Stomach (tissue), 9 donors: ENCODE data around the gene PCK2. TPM values are rescaled to one million over a fixed set of nuclear protein-coding genes. Genes with fewer than 3 reads are reported as not detected.

Source experiments
- DNase-seq, 2 donors: peaks; one replicate each; pipeline versions ENCODE4 v3.0.0 to v3.0.0-alpha.2; 2013 to 2019
- H3K27ac ChIP-seq, 5 donors: fragments of 200-600 bp in 4 of 5; sonication (generic) in 4 of 5; one replicate each; pipeline ENCODE4 v1.5.1; 2013 to 2019; ENCODE audit warnings: mild to moderate bottlenecking in 1 of 5, moderate library complexity in 1 of 5
- H3K27me3 ChIP-seq, 3 donors: fragments of 200-600 bp; sonication (generic); one replicate each; pipeline ENCODE4 v1.5.1; 2017 to 2019; ENCODE audit warnings: mixed run types in 1 of 3
- H3K36me3 ChIP-seq, 4 donors: fragments of 200-600 bp; sonication (generic); 1 replicate in 3 of 4; 2 replicates in 1 of 4; pipeline ENCODE4 v1.5.1; 2016 to 2019
- H3K4me1 ChIP-seq, 4 donors: fragments of 200-600 bp; sonication (generic); one replicate each; pipeline ENCODE4 v1.5.1; 2016 to 2019
- H3K4me3 ChIP-seq, 4 donors: fragments of 200-600 bp; sonication (generic) in 3 of 4; one replicate each; pipeline ENCODE4 v1.5.1; 2016 to 2019; ENCODE audit warnings: mild to moderate bottlenecking in 1 of 4
- H3K9me3 ChIP-seq, 4 donors: fragments of 200-600 bp; sonication (generic); one replicate each; pipeline ENCODE4 v1.5.1; 2016 to 2019
- EP300 ChIP-seq: sonication (generic); formaldehyde crosslinking; IDR thresholded peaks from one replicate; pipeline ENCODE4 v1.6.1; 2017; ENCODE audit warnings: antibody characterized with exemption
- POLR2A ChIP-seq, 4 donors: fragments of 450-650 bp; IDR thresholded peaks; one replicate each; pipeline ENCODE4 v1.6.1; 2016; ENCODE audit warnings: antibody characterized with exemption in 4 of 4, control low read depth in 2 of 4, mild to moderate bottlenecking in 1 of 4, moderate library complexity in 1 of 4
- POLR2AphosphoS5 ChIP-seq, 3 donors: sonication (generic); formaldehyde crosslinking; IDR thresholded peaks; one replicate each; pipeline ENCODE4 v1.6.1; 2016; ENCODE audit warnings: antibody characterized with exemption in 3 of 3
- WGBS, 5 donors: extraction: QIAGEN DNeasy Blood & Tissue Kit in 3 of 5; methylation state at CpG; one replicate each; pipeline versions ENCODE4 v1.1.5 to v1.1.7; 2013 to 2018; 5-methylcytosine and 5-hydroxymethylcytosine counted together
- intact Hi-C: fragments of 100-400 bp; cut with DNase I; formaldehyde crosslinking; loops from one replicate; pipeline ENCODE4 v1.15.1; 2023; ENCODE audit warnings: low total_unique reads
- polyA plus RNA-seq, 3 donors: library from polyadenylated mRNA; stranded (reverse); fragments of 200-250 nt; gene quantifications; one replicate each; pipeline ENCODE4 v1.2.3, GENCODE V29; 2013
- total RNA-seq, 5 donors: library from RNA; depleted of rRNA; stranded (reverse); fragments of >200 nt; gene quantifications; one replicate each; pipeline versions ENCODE4 v1.1.0 to v1.2.3, GENCODE V29; 2014 to 2016
- TF ChIP-seq, protein P1 (sequence below), 7 experiments: fragments of 450-650 bp in 4 of 7; fragments of 200-600 bp in 3 of 7; sonication (generic) in 3 of 7; IDR thresholded peaks; one replicate each; pipeline ENCODE4 v1.5.1; 2016 to 2019; ENCODE audit warnings: antibody characterized with exemption in 7 of 7, control low read depth in 2 of 7, mild to moderate bottlenecking in 1 of 7
- donor health status: healthy with polysubstance abuse.
- donor health status: Bipolar disorder and iron deficiency.
- donor health status: healthy.

PCK2 gene
- total and polyA plus RNA-seq, 8 donors = 2.3 to 168 (median 14.6) TPM

- Histone ChIP-seq H3K27me3 (peaks cover 0 to 17% (median 0%) of the 10 kb centered on the region in 3 donors), H3K36me3 (no peaks in the 10 kb centered on the region), H3K9me3 (no peaks in the 10 kb centered on the region), H3K4me3 (no peak overlapping the region), H3K27ac (no peak overlapping the region), H3K4me1 (peaks cover 6 to 28% (median 25%) of the 10 kb centered on the region in 4 donors)
- intact Hi-C loops = no loop called here
- no peak for DNase-seq
- TF ChIP-seq, protein P1, sequence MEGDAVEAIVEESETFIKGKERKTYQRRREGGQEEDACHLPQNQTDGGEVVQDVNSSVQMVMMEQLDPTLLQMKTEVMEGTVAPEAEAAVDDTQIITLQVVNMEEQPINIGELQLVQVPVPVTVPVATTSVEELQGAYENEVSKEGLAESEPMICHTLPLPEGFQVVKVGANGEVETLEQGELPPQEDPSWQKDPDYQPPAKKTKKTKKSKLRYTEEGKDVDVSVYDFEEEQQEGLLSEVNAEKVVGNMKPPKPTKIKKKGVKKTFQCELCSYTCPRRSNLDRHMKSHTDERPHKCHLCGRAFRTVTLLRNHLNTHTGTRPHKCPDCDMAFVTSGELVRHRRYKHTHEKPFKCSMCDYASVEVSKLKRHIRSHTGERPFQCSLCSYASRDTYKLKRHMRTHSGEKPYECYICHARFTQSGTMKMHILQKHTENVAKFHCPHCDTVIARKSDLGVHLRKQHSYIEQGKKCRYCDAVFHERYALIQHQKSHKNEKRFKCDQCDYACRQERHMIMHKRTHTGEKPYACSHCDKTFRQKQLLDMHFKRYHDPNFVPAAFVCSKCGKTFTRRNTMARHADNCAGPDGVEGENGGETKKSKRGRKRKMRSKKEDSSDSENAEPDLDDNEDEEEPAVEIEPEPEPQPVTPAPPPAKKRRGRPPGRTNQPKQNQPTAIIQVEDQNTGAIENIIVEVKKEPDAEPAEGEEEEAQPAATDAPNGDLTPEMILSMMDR (IDR thresholded peaks at IDR 0.05) = no peak
- TF ChIP-seq POLR2A (IDR thresholded peaks at IDR 0.05) = no peak
- 91 to 96% (median 92%) methylated on average over 9 of the region's 9 CpGs for WGBS, 5 donors
Observed at GRCh38 chr14:24079491-24080141, 14.5 kb upstream of the PCK2 start.

- TF ChIP-seq POLR2A (IDR thresholded peaks at IDR 0.05) (no peak), POLR2AphosphoS5 (IDR thresholded peaks at IDR 0.05) (no peak), EP300 (no peak)
- TF ChIP-seq, protein P1 (IDR thresholded peaks at IDR 0.05) = no peak
- peaks cover 6 to 23% (median 22%) of the 10 kb centered on the region in 4 donors for H3K4me1 ChIP-seq
- no peak overlapping the region for H3K27ac ChIP-seq
- no peak for DNase-seq
- intact Hi-C loops = no loop called here
- H3K4me3 ChIP-seq = no peak overlapping the region
- 72 to 89% (median 84%) methylated on average over 6 of the region's 6 CpGs for WGBS, 5 donors
- no peaks in the 10 kb centered on the region for H3K36me3 ChIP-seq
- no peaks in the 10 kb centered on the region for H3K9me3 ChIP-seq
- H3K27me3 ChIP-seq = peaks cover 0 to 17% (median 0%) of the 10 kb centered on the region in 3 donors
Observed at GRCh38 chr14:24080142-24080530, 14.0 kb upstream of the PCK2 start.

GRCh38 chr14:24080888-24081738 is 13.0 kb upstream of the PCK2 start:
- intact Hi-C loops = no loop called here
- DNase-seq = peak; percentile 74 to 87
- Histone ChIP-seq H3K27ac (peak overlapping the region; percentile 53 to 88 (median 80)), H3K27me3 (peaks cover 0 to 17% (median 0%) of the 10 kb centered on the region in 3 donors), H3K4me1 (peaks cover 6 to 19% (median 17%) of the 10 kb centered on the region in 4 donors), H3K9me3 (no peaks in the 10 kb centered on the region), H3K36me3 (no peaks in the 10 kb centered on the region), H3K4me3 (peak overlapping the region; percentile 61 to 67 (median 63))
- WGBS, 5 donors = 0 to 1% (median 1%) methylated on average over 15 to 74 of the region's 74 CpGs
- TF ChIP-seq POLR2AphosphoS5 (IDR thresholded peaks at IDR 0.05) = peak in 1 of 3 donors; percentile 34
- TF ChIP-seq, protein P1 (IDR thresholded peaks at IDR 0.05) = no peak
- TF ChIP-seq POLR2A (IDR thresholded peaks at IDR 0.05) = no peak
- TF ChIP-seq EP300 = no peak

DNA sequence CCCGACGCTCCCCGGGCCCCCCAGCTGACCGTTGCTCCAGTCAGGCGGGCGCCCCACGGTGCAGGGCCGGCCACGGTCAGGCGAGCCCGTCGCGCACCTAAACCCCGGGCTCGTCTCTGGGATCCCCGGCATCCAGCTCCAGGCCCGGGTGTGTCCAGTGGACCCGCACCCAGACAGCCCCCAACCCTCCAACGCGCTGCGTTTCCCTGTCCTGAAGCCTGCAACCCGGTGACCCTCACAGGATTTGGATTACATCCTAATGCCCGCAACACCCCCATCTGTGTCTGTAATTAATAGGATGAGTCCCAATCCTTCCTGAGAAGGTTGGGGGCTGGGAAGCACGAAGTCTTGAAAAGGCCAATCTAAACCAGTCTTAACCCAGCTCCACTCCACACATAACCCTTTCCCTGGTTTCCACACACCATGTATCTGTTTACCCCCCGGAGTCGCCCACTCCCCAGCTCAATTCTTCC is 12.3 kb upstream of the PCK2 start:
- WGBS, 5 donors = 21 to 45% (median 24%) methylated on average over 12 to 26 of the region's 26 CpGs

More for the DNA sequence above, 12.3 kb upstream of the PCK2 start:
- peaks cover 6 to 19% (median 17%) of the 10 kb centered on the region in 4 donors for H3K4me1 ChIP-seq
- peaks cover 0 to 17% (median 0%) of the 10 kb centered on the region in 3 donors for H3K27me3 ChIP-seq
- H3K4me3 ChIP-seq = peak overlapping the region; percentile 61 to 67 (median 63)
- no peaks in the 10 kb centered on the region for H3K9me3 ChIP-seq
- peak overlapping the region; percentile 53 to 88 (median 80) for H3K27ac ChIP-seq
- no peak for TF ChIP-seq EP300
- no peak for TF ChIP-seq POLR2AphosphoS5 (IDR thresholded peaks at IDR 0.05)
- no peak for TF ChIP-seq POLR2A (IDR thresholded peaks at IDR 0.05)
- TF ChIP-seq, protein P1 (IDR thresholded peaks at IDR 0.05) = no peak
- intact Hi-C loops = no loop called here
- H3K36me3 ChIP-seq = no peaks in the 10 kb centered on the region
- DNase-seq = no peak
